PC-9 (cell line): Measurements from ENCODE around the gene CTSL. TPM values are rescaled to one million over a fixed set of nuclear protein-coding genes. Genes with fewer than 3 reads are reported as not detected.
"Not testable (repeated sequence)": the region's sequence is repeated elsewhere in the genome, so short reads cannot be mapped to it uniquely, and the experiment has no call there.

Experiments
- BruUV-seq: library from RNA; stranded (reverse); fragments of 400-500 nt; replicated peaks from 2 replicates; lab custom pipeline; 2021; lab: Mats Ljungman, UMichigan
- CTCF ChIA-PET: fragments of 300-600 bp; sonication (Branson Sonifier 250); formaldehyde crosslinking; loops from one replicate; lab custom pipeline; 2022; ENCODE audit warnings: antibody characterized with exemption; lab: Charles Lee
- POLR2A ChIA-PET: fragments of 300-600 bp; sonication (Branson Sonifier 250); formaldehyde crosslinking; loops from one replicate; lab custom pipeline; 2022; ENCODE audit warnings: antibody characterized with exemption; ENCODE audit not compliant: unreplicated experiment; lab: Charles Lee
- DNase-seq, 2 experiments: peaks; one replicate each; pipeline versions ENCODE4 v3.0.0 to v3.0.0-alpha.2; 2015 to 2022; ENCODE audit warnings: mixed read lengths in 1 of 2
- H2AFZ ChIP-seq: fragments of 200-600 bp; sonication (generic); 2 replicates; pipeline ENCODE4 v1.8.1; 2017; ENCODE audit warnings: antibody characterized with exemption
- H3F3A ChIP-seq: fragments of 200-600 bp; sonication (generic); 2 replicates; pipeline ENCODE4 v1.8.1; 2017; ENCODE audit warnings: antibody characterized with exemption, mild to moderate bottlenecking, low read depth; ENCODE audit not compliant: insufficient read depth
- H3K27ac ChIP-seq: fragments of 200-600 bp; sonication (generic); 2 replicates; pipeline ENCODE4 v1.6.1; 2016; ENCODE audit warnings: mixed run types
- H3K27me3 ChIP-seq: fragments of 200-600 bp; sonication (generic); 2 replicates; pipeline ENCODE4 v1.6.1; 2016; ENCODE audit warnings: low read depth, mixed run types; ENCODE audit not compliant: insufficient read depth
- H3K36me3 ChIP-seq: fragments of 200-600 bp; sonication (generic); 2 replicates; pipeline ENCODE4 v1.6.1; 2016; ENCODE audit warnings: low read depth, mixed run types
- H3K4me1 ChIP-seq: fragments of 200-600 bp; sonication (generic); replicated peaks from 2 replicates; pipeline ENCODE4 v1.6.1; 2016; ENCODE audit warnings: mixed run types; ENCODE audit not compliant: insufficient read depth
- H3K4me2 ChIP-seq: fragments of 200-600 bp; sonication (generic); 2 replicates; pipeline ENCODE4 v1.6.1; 2017; ENCODE audit warnings: mixed run types
- H3K4me3 ChIP-seq: fragments of 200-600 bp; sonication (generic); 2 replicates; pipeline ENCODE4 v1.6.1; 2016; ENCODE audit warnings: mixed run types
- H3K79me2 ChIP-seq: fragments of 200-600 bp; sonication (generic); 2 replicates; pipeline ENCODE4 v1.6.1; 2017; ENCODE audit warnings: low read depth, mixed run types
- H3K9me2 ChIP-seq: fragments of 200-600 bp; sonication (generic); 2 replicates; pipeline ENCODE4 v1.8.1; 2017; ENCODE audit warnings: mild to moderate bottlenecking; ENCODE audit not compliant: insufficient read depth
- H3K9me3 ChIP-seq: fragments of 200-600 bp; sonication (generic); 2 replicates; pipeline ENCODE4 v1.8.1; 2016; ENCODE audit warnings: low read depth; ENCODE audit not compliant: insufficient read depth
- H4K20me1 ChIP-seq: fragments of 200-600 bp; sonication (generic); 2 replicates; pipeline ENCODE4 v1.8.1; 2017; ENCODE audit not compliant: insufficient read depth
- CTCF ChIP-seq: fragments of 200-600 bp; sonication (generic); conservative IDR thresholded peaks from 2 replicates; pipeline ENCODE4 v1.6.1; 2017; ENCODE audit warnings: mixed run types, antibody characterized with exemption, mild to moderate bottlenecking, moderate library complexity
- EZH2 ChIP-seq: fragments of 200-600 bp; sonication (generic); IDR thresholded peaks from 2 replicates; pipeline ENCODE4 v1.8.0; 2017; ENCODE audit warnings: antibody characterized with exemption, low read depth
- intact Hi-C: fragments of 100-400 bp; cut with micrococcal nuclease; formaldehyde crosslinking; loops from one replicate; pipeline ENCODE4 v1.10.0; 2022; ENCODE audit not compliant: unreplicated experiment
- total RNA-seq: library from RNA; stranded (reverse); gene quantifications from 2 replicates; pipeline ENCODE4 v1.2.3, GENCODE V29; 2021

The CTSL gene
- total RNA-seq, 1 experiment from 2014 or later = 82.6 TPM

GRCh38 chr9:87742813-87743428, 17.0 kb downstream of the CTSL start:
- Histone ChIP-seq H3K9me3 (peaks cover 16% of the 10 kb centered on the region), H3F3A (no peaks in the 10 kb centered on the region), H3K36me3 (no peaks in the 10 kb centered on the region), H3K4me3 (no peak overlapping the region), H2AFZ (no peak overlapping the region), H4K20me1 (no peaks in the 10 kb centered on the region), H3K4me2 (no peak overlapping the region), H3K4me1 (no peaks in the 10 kb centered on the region), H3K9me2 (no peaks in the 10 kb centered on the region; the same call in 1 of the 2 replicates), H3K79me2 (no peaks in the 10 kb centered on the region), H3K27ac (peak overlapping the region; percentile 27), H3K27me3 (no peaks in the 10 kb centered on the region)
- POLR2A ChIA-PET = interaction anchor here (0.6 kb wide), 1 partner anchor 366 kb away, joined by 3 read pairs; no protein-coding TSS in a partner anchor
- no TSS peak for BruUV-seq
- CTCF ChIA-PET = no interaction called here
- TF ChIP-seq CTCF = no peak
- TF ChIP-seq EZH2 = no peak
- intact Hi-C loops = no loop called here
- DNase-seq = no peak

- POLR2A ChIA-PET, H3K4me1 ChIP-seq, H3F3A ChIP-seq, H3K79me2 ChIP-seq, intact Hi-C loops, CTCF ChIA-PET, BruUV-seq, DNase-seq, H3K27me3 ChIP-seq, H2AFZ ChIP-seq, H4K20me1 ChIP-seq, H3K4me2 ChIP-seq, H3K9me2 ChIP-seq, H3K4me3 ChIP-seq, H3K36me3 ChIP-seq, H3K27ac ChIP-seq: not testable (repeated sequence)
- peaks cover 16% of the 10 kb centered on the region for H3K9me3 ChIP-seq
These were observed 18.3 kb downstream of the CTSL start for GRCh38 chr9:87744247-87744646.

- H3K27ac ChIP-seq = no peak overlapping the region
- H3K27me3 ChIP-seq = no peaks in the 10 kb centered on the region
- POLR2A ChIA-PET = no interaction called here
- no peaks in the 10 kb centered on the region for H3K79me2 ChIP-seq
- DNase-seq = no peak
- H4K20me1 ChIP-seq = no peaks in the 10 kb centered on the region
- no peaks in the 10 kb centered on the region for H3K4me1 ChIP-seq
- no TSS peak for BruUV-seq
- H3K9me3 ChIP-seq = peaks cover 16% of the 10 kb centered on the region
- H2AFZ ChIP-seq = no peak overlapping the region
- no peaks in the 10 kb centered on the region; the same call in 1 of the 2 replicates for H3K9me2 ChIP-seq
- H3K36me3 ChIP-seq = no peaks in the 10 kb centered on the region
- H3F3A ChIP-seq = no peaks in the 10 kb centered on the region
- intact Hi-C loops = no loop called here
- CTCF ChIA-PET = no interaction called here
- H3K4me3 ChIP-seq = no peak overlapping the region
- TF ChIP-seq EZH2 (no peak), CTCF (no peak)
- H3K4me2 ChIP-seq = no peak overlapping the region
These were observed 20.3 kb downstream of the CTSL start for GRCh38 chr9:87746186-87746585.

- DNase-seq = no peak
- ChIA-PET POLR2A (no interaction called here), CTCF (no interaction called here)
- intact Hi-C loops = no loop called here
- H3F3A ChIP-seq = no peaks in the 10 kb centered on the region
- no peaks in the 10 kb centered on the region for H3K79me2 ChIP-seq
- no peak overlapping the region for H3K27ac ChIP-seq
- no peak overlapping the region for H3K4me2 ChIP-seq
- peak overlapping the region; percentile 20; the same call in 1 of the 2 replicates for H2AFZ ChIP-seq
- H3K27me3 ChIP-seq = no peaks in the 10 kb centered on the region
- no peak overlapping the region for H3K4me3 ChIP-seq
- H3K4me1 ChIP-seq = no peaks in the 10 kb centered on the region
- H3K9me3 ChIP-seq = peaks cover 5% of the 10 kb centered on the region
- no peaks in the 10 kb centered on the region for H4K20me1 ChIP-seq
- H3K36me3 ChIP-seq = no peaks in the 10 kb centered on the region
- TF ChIP-seq EZH2 = no peak
- TF ChIP-seq CTCF = no peak
- no TSS peak for BruUV-seq
- no peaks in the 10 kb centered on the region; the same call in 1 of the 2 replicates for H3K9me2 ChIP-seq
These were observed 23.0 kb downstream of the CTSL start for GRCh38 chr9:87748881-87749280.
